HG03558 (cell line): Measurements from ENCODE around the gene GNB5.

Experiments used
- ATAC-seq: cut with Tn5 transposase; IDR thresholded peaks from one replicate; pipeline ENCODE4 v1.9.1; 2021; ENCODE audit warnings: moderate number of reproducible peaks; ENCODE audit not compliant: unreplicated experiment; ENCODE audit errors: extremely low read depth

The GNB5 gene

DNA sequence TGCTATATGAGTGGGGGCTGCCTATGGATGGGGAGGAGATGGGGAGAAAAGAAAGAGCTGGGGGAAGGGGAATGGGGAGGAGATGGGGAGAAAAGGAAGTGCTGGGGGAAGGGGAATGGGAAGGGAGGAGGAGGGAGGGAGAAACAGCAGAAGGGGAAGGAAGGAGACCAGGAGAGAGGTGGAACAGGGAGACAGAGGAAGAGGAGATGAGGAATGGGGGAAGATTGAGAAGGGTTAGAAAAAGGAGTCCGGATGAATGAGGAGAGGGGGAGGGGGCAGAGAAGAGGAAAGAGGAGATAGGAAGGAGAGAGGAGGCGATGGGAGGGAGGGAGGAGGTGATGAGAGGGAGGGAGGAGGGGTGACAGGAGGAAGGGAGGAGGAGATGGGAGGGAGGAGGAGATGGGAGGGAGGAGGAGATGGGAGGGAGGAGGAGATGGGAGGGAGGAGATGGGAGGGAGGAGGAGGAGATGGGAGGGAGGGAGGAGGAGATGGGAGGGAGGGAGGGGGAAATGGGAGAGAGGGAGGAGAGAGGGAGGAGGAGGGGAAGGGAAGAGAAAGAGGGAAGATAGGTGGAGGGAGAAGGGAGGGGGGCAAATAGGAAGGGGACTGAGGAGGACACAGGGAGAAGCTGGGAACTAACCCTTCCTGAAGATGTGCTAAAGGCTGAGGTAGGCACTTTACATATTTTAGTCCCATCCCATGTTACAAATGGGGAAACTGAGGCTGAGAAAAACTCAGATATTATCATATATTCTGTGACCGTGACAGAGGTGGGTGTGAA lies 72.0 kb downstream of the GNB5 start:
- no peak for ATAC-seq

- no peak for ATAC-seq
These were observed 73.6 kb downstream of the GNB5 start for GRCh38 chr15:52117549-52117948.

- ATAC-seq, result no peak
These were observed 75.4 kb downstream of the GNB5 start for GRCh38 chr15:52115598-52116427.

GRCh38 chr15:52114261-52115055 lies 76.7 kb downstream of the GNB5 start:
- no peak for ATAC-seq

GRCh38 chr15:52113708-52114107 lies 77.5 kb downstream of the GNB5 start:
- no peak for ATAC-seq

DNA sequence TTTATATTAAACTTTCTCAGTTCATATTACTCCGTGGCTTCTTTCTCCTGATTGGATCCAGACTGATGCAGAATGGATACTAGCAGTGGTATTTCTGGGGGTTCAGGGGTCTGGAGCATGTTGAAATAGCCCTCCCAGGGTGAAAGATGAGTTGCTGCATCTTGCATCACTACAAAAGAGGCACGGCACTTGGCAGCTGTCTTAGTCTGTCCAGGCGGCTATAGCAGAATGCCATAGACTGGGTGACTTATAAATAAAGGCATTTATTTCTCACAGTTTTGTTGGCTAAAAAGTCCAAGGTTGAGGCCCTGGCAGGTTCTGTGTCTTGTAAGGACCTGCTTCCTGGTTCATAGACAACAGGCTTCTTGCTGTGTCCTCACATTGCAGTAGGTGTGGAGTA lies 78.0 kb downstream of the GNB5 start:
- no peak for ATAC-seq

- no peak for ATAC-seq
These were observed 78.9 kb downstream of the GNB5 start for GRCh38 chr15:52112203-52112750.

DNA sequence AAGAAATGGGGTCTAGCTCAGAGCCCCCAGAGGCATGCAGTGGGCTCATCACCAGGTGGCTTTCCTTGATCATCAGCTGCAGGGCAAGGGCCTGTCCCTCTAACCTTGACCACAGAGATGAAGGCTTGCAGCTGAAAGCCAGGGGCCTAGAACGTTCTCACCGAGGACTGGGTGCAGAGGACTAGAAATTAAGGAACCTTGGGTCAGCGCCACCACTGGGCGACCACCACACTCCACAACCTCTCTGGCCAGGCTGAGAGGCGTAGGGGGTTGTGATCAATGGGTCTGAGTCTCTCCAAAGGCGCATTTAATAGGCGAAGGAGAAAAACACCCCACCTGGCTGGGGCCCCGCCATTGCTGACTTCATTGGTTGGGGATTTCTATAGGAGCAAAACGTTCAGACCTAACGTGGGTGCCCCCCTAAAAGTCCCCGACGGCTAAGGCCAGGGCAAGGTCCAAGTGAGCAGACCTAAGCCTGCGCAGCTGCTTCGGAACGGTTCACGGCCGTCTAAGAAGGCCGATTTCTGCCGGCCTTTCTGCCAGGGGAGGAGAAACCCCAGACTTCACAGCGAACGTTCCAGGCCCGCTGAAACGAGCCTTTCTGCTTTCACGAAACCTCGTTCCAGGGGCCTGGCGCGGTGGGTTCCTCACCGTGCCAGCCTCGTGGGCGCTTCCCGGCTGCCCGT lies 79.5 kb downstream of the GNB5 start:
- no peak for ATAC-seq

DNA sequence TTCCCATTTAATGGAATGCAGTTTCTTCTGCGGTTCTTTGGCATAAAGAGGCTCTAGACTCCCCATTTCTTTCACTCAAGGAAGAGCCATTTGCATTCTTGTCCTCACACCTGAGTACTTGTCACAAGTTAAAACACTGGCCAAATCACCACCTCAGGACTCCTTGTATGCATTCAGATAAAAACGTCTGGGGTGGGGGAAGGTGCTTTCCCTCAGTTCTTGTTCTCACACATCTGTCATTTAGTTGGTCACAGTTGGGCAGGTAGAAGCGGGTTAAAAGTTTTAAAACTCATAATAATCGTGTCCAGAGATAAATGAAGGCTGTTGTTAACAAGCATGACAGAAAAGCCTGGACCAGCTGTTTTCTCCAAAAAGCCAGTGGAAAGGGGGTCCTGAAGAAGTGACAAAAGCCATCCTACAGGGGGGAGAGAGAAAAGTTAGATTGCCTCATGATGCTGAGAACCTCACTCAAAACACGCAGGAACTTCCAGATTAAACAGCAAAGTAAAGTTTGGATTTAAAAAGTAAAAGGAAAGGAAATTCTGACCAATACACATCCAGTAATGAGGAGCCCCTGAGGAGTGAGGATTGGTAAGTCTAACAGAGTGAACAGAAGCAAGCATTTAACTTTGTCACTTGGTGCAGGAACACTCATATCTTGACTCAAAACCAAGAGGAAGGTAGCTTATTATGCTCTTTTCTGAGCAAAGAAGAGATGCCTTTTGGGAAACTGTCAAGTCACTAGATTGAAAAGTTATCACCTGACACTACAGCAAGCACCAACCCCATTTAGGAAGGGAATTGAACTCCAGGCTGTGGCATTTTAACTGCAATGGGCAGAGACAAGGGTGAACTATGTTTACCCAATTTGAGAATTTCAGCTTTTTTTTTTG lies 81.4 kb downstream of the GNB5 start:
- ATAC-seq, result peak; percentile 35

- ATAC-seq, result no peak
These were observed 84.0 kb downstream of the GNB5 start for GRCh38 chr15:52107238-52107637.

DNA sequence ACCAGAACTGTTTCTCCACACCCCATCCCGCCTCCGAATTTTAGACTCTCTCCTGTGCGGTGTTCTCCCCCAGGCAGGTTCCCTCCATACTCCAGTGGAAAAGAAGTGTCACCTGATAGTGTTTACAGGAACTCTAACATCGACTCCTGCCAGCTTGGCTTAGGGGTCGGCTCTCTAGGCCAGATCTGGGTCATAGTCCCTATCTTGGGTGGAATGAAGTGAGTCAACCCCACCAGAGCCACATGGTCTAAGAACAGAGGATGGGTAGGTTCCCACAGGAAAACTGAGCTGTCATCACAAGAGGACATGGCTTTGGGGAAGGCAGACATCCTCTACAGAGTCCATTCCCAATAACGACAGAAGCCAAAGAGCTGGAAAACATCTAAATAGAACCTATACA lies 84.6 kb downstream of the GNB5 start:
- no peak for ATAC-seq

DNA sequence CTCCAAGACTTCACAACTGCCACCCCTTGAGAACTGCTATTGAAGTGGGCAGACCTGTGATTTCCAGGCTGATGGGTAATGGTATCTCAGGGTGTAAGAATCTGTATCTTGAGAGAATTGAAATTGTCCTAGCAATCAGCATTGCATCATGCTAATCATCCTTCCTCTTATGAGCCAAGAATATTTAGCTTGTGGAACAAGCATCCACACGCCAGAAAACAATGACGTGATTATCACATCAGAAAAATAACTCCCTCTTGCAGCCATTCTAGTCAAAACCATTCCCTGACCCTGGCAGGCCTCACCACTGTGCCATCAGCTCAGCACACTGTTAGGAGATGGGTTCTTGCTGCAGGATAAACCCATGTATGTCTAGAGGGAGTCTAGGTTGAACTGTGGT lies 85.3 kb downstream of the GNB5 start:
- no peak for ATAC-seq

DNA sequence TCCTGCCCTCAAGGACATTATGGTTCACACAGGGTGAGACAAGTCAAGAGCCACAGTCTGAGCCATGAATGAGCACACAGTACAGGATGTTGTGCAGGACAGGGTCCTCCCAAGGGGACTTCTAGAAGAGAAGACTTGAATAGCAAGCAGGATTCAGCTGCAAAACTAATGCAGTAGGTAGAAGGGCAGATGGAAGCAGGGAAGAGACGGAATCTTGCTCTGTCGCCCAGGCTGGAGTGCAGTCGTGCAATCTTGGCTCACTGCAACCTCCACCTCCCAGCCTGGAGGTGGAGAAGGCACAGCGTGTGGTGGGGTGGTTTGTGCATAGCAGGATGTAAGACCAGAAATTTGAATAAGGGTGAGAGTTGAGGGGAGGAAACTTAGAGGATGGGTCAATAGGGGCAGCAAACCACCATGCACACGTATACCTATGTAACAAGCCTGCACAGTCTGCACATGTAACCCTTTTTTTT lies 86.6 kb downstream of the GNB5 start:
- ATAC-seq, result no peak

GRCh38 chr15:52103217-52104207 lies 87.7 kb downstream of the GNB5 start:
- peak; percentile 63 for ATAC-seq

DNA sequence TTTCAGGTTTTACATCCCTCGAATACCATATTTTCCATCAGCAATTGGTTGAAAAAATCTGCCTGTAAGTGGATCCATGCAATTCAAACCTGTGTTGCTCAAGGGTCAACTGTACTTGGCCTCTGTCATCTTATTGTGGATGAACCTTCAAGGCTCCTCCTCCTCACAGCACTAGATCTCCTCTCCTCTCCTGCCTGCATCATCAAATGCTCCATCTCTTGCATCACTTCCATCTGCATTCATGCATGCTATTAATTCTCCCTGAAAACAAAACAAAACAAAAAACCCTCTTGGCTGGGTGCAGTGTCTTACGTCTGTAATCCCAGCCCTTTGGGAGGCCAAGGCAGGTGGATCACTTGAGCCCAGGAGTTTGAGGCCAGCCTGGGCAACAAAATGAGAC lies 88.7 kb downstream of the GNB5 start:
- no peak for ATAC-seq

GRCh38 chr15:52101542-52102323 lies 89.5 kb downstream of the GNB5 start:
- no peak for ATAC-seq
